IPS DF 4.7 (cell line): ENCODE measurements around the gene URGCP.

Source experiments
- DNase-seq: peaks from one replicate; pipeline ENCODE4 v3.0.0-alpha.2; 2013; ENCODE audit warnings: low spot score; ENCODE audit errors: extremely low read depth

URGCP gene

GRCh38 chr7:43906331-43907010 is at the start of gene URGCP:
TSS of gene URGCP (minus strand) at chr7:43906596. CDS start at chr7:43906575, 21 bp downstream.
- no peak for DNase-seq

- DNase-seq = no peak
These were observed 49.6 kb upstream of the URGCP start for GRCh38 chr7:43956027-43956426.

- DNase-seq = peak; percentile 19
These were observed 48.3 kb upstream of the URGCP start for GRCh38 chr7:43954524-43955228.

GRCh38 chr7:43953071-43953470 is 46.7 kb upstream of the URGCP start:
- DNase-seq = no peak

GRCh38 chr7:43952028-43952427 is 45.6 kb upstream of the URGCP start:
- DNase-seq = no peak

GRCh38 chr7:43944286-43944685 is 37.9 kb upstream of the URGCP start:
- DNase-seq = no peak

- DNase-seq = no peak
These were observed 37.2 kb upstream of the URGCP start for GRCh38 chr7:43943417-43944187.

GRCh38 chr7:43942997-43943396 is 36.6 kb upstream of the URGCP start:
- no peak for DNase-seq

GRCh38 chr7:43942250-43942649 is 35.9 kb upstream of the URGCP start:
- no peak for DNase-seq

- DNase-seq = no peak
These were observed 32.6 kb upstream of the URGCP start for GRCh38 chr7:43938892-43939482.

- no peak for DNase-seq
These were observed 31.0 kb upstream of the URGCP start for GRCh38 chr7:43937444-43937843.

- DNase-seq = no peak
These were observed 27.6 kb upstream of the URGCP start for GRCh38 chr7:43933902-43934560.

GRCh38 chr7:43931346-43931745 is 24.9 kb upstream of the URGCP start:
- no peak for DNase-seq

- no peak for DNase-seq
These were observed 23.4 kb upstream of the URGCP start for GRCh38 chr7:43929529-43930457.

- no peak for DNase-seq
These were observed 21.4 kb upstream of the URGCP start for GRCh38 chr7:43927810-43928209.

GRCh38 chr7:43926798-43927123 is 20.4 kb upstream of the URGCP start:
- no peak for DNase-seq

- DNase-seq = no peak
These were observed 19.8 kb upstream of the URGCP start, which contains the start of gene UBE2D4 for GRCh38 chr7:43925984-43926797. TSS of gene UBE2D4 (plus strand) at chr7:43926436. CDS start at chr7:43926533, 97 bp downstream.

- no peak for DNase-seq
These were observed 16.3 kb upstream of the URGCP start for GRCh38 chr7:43922726-43923125.

- DNase-seq = no peak
These were observed 15.0 kb upstream of the URGCP start for GRCh38 chr7:43921423-43921822.
